SW480 (cell line): ENCODE results near the gene PSD.
A peak's percentile ranks its signal among the peaks of the same experiment; 100 is the strongest.

Experiments
- DNase-seq: peaks from one replicate; pipeline ENCODE4 v3.0.0-alpha.2; 2016; ENCODE audit warnings: low spot score

Gene PSD

DNA sequence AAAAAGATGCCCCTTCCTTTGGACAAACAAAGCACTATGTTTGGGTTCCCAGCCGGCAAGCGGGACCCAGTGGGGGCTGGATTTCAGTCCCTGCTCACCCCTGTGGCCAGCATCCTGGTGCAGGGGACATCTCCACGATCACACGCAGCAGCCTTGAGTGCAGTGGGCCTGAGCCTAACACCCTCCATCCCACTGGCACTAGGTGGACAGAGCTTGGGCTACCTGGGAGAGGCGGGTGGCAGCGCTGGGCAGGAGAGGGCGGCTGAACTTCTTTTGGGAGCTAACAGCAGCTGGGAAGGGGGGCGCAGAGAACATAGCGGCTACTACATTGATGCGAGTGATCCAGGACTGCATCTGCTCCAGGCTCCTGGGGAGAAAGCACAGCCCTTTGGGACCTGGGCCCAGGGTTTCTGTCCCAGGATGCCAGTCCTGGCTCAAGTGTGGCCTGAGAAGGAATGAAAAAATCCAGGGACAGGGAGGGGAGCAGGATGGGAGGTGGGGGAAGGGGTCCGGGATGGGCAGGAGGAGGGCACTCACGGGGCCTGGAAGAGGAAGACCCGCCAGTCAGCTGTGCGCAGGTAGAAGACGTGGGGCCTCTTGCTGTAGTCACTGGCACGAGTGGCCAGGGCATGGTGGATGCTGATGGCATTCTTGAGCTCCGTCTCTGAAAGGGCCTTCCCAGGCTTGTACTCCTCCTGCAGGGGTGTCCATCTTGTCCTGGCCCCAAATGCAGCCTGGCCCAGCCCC, 14.1 kb downstream of the PSD start:
- DNase-seq: no peak

DNA sequence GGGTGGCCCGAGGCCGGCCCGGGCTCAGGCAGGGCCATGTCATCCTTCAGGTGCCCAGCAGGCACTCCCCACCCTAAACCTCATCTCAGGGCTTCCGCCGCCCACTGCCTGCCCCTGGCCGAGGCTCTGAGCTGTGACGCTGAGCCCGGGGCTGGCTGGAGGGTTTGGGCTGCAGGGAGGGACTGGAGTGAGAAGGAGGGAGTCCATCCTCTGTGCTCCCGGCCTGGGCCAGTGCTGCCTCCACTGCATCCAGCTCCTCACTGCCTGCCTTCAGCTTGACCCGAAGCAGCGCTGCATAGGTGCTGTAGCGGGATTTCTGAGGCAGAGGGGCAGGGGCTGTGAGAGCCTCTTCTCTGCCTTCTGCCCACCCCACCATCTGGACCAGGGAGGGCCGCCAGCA, 15.5 kb downstream of the PSD start:
- no peak for DNase-seq

DNA sequence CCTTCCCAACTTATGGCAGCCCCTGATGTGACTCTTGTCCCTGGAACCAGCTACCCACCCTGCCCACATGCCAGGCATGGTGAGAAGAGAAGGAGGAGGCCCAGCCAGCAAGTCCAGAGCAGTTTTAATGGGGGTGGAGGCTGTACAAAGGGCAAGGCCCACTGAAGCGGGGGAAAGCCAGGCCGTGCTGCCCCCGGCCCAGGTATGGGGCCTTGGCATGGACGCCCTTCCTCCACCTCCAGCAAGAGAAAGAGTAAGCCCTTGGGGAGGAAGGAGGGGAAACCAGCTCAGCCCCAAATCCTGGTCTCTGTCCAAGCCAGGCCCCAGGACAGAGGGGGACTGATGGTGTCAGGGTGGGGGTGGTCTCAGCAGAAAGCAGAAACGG, 16.1 kb downstream of the PSD start:
- DNase-seq: no peak

DNA sequence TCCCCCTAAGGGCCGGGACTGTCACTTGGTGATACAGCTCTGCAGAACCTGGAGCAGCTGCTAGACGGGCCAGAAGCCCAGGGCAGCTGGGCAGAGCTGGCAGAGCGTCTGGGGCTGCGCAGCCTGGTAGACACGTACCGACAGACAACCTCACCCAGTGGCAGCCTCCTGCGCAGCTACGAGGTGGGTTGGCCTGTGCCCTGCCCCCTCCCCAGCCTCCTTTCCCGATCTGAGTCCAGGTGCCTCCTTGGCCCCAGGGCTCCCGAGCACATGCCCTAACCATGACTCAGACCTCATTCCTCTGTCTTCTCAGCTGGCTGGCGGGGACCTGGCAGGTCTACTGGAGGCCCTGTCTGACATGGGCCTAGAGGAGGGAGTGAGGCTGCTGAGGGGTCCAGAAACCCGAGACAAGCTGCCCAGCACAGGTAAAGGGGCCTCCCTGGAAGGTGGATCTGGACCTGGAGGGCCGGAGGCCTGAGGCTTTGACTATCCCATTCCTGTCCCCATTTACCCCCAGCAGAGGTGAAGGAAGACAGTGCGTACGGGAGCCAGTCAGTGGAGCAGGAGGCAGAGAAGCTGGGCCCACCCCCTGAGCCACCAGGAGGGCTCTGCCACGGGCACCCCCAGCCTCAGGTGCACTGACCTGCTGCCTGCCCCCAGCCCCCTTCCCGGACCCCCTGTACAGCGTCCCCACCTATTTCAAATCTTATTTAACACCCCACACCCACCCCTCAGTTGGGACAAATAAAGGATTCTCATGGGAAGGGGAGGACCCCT, 16.7 kb downstream of the PSD start:
- DNase-seq: no peak

DNA sequence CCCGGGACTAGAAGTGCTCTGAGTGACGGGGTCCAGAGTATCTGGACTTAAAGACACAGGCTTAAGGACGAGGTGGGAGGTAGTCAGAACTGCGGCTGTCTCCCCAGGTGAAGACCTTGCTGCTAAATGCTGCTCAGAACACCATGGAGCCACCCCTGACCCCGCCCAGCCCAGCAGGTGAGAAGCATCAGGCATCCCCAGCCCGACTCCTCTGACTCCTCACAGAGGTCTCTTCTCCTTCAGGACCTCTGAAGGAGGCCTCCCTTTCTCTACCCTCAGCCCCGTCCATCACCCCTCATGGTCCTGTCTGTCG, 17.3 kb downstream of the PSD start:
- no peak for DNase-seq

DNA sequence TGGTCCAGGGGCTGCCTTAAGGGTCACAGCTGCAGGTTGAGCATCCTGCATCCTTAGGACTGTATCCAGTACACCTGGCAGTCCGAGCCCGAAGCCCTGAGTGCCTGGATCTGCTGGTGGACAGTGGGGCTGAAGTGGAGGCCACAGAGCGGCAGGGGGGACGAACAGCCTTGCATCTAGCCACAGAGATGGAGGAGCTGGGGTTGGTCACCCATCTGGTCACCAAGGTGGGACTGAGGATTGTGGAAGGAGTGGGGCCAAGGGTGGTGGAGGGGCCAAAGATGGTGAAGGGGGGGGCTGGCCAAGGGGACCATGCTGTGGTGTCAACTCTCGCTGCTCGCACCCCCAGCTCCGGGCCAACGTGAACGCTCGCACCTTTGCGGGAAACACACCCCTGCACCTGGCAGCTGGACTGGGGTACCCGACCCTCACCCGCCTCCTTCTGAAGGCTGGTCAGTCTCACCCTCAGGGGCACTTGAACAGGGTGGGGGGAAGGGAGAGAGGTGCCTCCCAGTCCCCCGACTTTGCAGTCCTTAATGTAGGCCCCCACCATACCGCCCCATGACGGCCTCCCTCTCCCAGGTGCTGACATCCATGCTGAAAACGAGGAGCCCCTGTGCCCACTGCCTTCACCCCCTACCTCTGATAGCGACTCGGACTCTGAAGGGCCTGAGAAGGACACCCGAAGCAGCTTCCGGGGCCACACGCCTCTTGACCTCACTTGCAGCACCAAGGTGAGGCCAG, 17.8 kb downstream of the PSD start:
- no peak for DNase-seq

DNA sequence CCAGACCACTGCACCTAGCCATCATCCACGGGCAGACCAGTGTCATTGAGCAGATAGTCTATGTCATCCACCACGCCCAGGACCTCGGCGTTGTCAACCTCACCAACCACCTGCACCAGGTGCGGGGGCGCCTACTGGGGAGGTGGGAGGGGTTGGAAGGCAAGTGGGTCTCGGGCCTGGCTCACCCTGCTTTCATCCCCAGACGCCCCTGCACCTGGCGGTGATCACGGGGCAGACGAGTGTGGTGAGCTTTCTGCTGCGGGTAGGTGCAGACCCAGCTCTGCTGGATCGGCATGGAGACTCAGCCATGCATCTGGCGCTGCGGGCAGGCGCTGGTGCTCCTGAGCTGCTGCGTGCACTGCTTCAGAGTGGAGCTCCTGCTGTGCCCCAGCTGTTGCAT, 18.5 kb downstream of the PSD start:
- no peak for DNase-seq

DNA sequence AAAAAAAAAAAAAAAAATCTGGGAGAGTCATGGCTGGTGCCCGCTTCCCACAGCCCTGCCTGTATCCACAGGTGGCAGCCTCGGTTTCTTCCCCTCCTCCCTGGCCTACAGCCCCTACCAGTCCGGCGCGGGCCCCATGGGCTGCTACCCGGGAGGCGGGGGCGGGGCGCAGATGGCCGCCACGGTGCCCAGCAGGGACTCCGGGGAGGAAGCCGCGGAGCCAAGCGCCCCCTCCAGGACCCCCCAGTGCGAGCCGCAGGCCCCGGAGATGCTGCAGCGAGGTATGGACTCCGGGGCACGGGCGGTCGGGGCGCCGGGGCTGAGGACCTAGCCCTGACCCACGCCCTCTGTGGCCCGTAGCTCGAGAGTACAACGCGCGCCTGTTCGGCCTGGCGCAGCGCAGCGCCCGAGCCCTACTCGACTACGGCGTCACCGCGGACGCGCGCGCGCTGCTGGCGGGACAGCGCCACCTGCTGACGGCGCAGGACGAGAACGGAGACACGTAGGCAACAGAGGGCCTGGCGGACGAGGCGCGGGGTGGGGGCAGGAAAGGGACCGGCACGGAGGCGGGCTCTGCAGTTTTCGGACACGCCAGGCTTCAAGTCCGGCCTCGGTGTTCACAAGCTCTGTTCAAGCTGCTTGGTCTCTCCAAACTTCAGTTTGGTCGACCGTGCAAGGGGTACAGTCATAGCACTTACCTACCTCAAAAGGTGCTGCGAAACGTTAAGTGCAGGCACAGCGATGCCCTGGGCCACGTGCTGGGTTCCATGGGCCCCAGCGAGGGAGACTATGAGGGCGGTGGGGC, 19.2 kb downstream of the PSD start:
- peak; percentile 79 for DNase-seq

DNA sequence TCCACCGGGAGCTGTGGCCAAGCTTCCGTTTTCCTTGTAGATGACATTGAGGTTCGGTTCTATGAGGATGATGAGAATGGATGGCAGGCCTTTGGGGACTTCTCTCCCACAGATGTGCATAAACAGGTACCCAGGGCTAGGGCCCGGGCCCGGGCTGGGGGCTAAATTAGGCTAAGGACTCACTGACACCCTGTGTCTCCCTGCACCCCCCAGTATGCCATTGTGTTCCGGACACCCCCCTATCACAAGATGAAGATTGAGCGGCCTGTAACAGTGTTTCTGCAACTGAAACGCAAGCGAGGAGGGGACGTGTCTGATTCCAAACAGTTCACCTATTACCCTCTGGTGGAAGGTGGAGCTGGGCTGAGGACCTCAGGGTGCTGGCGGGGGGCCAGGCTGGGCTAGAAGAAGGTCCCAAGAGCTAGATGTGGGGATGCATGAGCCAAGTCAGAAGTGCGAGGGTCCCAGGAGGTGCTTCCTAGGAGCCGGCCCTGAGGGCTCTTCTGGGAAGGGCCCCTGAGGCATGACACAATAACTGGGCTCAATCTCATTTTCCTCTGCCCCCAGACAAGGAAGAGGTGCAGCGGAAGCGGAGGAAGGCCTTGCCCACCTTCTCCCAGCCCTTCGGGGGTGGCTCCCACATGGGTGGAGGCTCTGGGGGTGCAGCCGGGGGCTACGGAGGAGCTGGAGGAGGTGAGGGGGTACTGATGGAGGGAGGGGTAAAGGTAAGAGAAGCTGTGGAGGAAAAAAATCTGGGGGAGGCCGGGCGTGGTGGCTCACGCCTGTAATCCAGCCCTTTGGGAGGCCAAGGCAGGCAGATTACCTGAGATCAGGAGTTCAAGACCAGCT, 20.2 kb downstream of the PSD start:
- DNase-seq: no peak

DNA sequence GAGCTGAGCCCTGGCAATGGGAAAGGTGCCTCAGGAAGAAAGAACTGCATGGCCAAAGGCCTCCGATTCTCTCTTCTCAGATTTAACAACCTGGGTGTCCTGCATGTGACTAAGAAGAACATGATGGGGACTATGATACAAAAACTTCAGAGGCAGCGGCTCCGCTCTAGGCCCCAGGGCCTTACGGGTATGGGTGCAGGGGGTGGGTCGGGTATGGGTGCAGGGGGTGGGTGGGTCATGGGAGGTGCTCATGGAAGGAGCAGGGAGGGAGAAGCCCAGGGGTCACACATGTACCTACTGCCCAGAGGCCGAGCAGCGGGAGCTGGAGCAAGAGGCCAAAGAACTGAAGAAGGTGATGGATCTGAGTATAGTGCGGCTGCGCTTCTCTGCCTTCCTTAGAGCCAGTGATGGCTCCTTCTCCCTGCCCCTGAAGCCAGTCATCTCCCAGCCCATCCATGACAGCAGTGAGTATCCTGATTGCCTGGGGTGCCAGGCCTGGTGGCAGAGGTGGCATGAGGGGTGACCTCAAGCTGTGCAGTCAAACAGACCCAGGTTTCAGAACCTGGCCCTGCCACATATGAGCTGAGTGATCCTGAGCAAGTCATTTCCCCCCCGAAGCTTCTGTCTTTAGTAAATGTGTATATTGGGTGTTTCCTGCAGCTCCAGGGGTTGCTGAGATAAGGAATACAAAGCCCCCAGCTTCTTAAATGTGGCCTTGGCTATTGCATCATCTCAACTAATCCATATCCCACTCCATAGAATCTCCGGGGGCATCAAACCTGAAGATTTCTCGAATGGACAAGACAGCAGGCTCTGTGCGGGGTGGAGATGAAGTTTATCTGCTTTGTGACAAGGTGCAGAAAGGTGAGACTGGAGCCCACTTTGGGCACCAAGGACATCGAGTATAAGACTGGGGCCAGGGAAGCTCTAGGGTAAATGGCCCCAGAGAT, 21.1 kb downstream of the PSD start:
- no peak for DNase-seq

DNA sequence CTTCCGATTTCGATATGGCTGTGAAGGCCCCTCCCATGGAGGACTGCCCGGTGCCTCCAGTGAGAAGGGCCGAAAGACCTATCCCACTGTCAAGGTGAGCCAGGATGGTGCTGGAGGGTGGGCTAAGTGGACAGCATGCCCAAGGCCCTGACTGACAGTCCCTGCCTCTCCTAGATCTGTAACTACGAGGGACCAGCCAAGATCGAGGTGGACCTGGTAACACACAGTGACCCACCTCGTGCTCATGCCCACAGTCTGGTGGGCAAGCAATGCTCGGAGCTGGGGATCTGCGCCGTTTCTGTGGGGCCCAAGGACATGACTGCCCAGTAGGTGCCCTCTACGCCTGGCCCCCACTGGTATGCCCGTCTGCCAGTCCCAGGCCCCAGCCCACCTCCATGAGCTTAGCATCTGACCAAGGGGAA, 21.8 kb downstream of the PSD start:
- no peak for DNase-seq

DNA sequence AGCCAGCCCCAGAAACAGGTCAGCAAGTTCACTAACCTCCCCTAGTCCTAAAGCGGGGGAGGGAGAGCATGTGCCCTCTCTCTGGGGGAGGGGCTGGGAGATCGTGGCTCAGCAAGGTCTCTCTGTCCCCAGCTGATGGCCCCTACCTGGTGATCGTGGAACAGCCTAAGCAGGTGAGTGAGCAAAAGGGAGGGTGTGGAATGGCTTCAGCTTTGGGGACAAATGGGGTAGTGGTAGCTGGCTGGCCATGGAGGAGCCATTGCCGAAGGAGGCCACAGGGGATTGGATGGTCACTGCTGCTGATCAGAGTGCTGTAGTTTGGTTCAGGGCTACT, 22.3 kb downstream of the PSD start:
- DNase-seq: no peak

DNA sequence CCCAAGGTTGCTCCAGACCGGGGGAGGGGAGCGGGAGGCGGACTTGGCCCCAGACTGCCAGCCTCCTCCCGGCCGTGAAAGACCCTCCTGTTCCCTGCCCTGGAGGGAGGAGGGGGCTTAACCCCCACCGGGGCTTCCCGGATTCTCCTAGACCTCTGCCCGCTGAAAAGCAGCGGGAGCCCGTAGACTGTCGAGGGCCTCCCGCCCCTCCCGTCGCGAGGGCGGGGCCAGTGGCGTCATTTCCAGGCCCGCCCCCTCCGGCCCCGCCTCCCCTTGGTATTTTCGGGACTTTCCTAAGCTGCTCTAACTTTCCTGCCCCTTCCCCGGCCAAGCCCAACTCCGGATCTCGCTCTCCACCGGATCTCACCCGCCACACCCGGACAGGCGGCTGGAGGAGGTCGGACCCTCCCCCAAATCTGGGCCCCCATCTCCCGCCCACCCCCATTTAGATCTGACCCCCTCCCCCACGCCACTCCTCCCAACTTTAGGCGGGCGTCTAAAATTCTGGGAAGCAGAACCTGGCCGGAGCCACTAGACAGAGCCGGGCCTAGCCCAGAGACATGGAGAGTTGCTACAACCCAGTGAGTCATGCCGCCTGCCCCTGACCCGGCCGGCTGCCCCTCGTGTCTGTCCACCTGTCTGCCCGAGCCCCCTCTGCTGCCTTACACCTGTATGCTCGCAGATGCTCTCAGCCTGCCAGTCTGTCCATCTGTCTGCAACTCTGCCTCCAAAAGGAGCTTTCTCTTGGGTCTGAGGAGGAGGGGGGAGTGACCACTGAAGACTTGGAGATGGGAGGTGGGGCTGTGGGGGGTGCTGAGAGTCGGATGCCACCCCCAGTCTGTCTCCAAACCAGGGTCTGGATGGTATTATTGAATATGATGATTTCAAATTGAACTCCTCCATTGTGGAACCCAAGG, 22.9 kb downstream of the PSD start, which contains the start of gene NFKB2:
TSS of gene NFKB2 (plus strand) at position 306 of the 917 bp plus-strand sequence. CDS start at position 561, 255 bp downstream.
- peak; percentile 77 for DNase-seq

DNA sequence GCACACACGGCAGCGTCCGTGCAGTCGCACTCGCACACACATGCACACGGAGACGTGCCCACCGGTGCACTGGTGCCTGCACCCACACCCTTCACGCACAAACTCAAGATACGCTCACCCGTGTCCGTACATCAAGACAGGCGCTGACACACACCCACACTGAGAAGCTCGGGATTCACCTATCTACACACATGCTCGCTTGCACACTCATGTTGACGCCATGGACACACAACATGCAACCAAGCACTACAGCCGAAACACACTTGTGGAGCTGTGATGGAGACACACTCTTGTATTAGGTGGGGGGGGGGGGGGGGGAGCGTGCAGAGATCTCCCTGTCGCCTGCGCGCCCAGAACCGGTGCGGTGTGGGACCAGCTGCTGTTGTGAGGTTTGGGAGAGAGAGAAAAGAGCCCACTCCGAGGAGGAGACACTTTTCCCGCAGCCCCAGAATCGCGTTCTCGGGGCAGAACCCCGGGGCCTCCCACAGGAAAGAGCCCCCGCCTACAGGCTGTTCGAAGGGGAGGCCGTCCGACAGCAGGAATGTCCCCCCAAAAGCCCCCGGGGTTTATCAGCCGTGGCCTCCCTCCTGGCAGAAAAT, 23.7 kb downstream of the PSD start:
- peak; percentile 56 for DNase-seq

DNA sequence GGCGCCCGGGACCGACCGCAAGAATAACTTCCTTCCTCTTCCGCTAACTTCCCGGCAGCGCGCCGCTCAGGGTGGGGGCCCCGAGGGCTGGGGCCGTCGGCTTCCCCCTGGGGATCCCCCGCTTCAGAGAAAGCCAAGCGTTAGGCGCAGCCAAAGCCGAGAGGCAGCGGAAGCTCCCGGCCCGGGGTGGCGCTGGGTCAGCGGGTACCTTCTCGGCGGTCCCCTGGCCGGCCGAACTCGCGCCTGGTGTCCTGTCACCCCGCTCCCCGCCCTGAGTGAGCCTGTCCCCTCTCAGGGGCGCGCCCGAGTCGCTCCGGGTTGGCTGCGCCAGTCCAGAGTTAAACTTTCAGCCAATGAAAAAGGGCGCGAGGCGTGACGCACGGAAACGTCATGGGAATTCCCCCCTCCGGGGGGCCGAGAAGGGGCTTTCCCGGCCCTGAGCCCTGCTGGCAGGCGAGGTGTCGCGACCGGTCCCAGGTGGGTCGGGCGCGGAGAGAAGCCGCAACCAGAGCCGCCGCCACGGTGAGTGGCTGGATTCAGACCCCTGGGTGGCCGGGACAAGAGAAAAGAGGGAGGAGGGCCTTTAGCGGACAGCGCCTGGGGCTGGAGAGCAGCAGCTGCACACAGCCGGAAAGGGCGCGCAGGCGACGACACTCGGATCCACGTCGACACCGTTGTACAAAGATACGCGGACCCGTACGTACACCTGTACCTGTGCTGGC, 24.3 kb downstream of the PSD start:
- DNase-seq: peak; percentile 87

DNA sequence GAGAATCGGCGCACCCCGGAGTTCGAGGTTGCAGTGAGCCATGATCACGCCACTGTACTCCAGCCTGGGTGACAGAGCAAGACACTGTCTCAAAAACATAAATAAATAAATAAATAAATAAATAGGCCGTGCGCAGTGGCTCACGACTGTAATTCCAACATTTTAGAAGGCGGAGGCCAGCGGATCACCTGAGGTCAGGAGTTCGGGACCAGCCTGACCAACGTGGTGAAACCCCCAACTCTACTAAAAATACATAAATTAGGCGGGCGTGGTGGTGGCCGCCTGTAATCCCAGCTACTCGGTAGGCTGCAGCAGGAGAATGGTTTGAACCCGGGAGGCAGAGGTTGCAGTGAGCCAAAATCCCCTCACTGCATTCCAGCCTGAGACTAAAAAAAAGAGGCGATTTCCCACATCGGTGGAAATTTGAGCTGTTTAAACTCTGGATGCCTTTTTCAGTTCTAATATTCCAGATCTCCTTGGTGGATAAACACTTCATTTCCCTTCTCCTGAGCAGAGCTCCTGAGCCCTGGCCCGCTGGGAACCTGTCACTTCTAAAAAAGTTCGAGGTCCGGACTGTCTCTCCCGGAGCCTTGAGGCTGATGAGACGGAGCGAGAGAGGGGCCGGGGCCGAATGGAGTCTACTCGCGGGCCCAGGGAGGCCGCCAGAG, 25.0 kb downstream of the PSD start:
- no peak for DNase-seq

DNA sequence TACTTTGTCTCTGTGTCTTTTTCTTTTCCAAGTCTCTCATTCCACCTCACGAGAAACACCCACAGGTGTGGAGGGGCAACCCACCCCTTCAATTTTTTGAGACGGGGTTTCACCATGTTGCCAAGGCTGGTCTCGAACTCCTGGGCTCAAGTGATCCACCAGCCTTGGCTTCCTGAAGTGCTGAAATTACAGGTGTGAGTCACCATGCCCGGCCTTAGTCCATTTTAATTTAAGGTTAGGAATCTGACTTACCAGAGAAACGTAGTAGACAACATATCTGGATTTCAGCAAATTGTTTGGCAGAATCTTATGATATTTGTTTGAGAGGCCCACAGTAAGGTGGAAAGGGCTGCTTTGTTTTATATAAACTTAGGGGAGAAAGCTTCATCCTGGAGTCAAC, 26.3 kb downstream of the PSD start:
- no peak for DNase-seq
